Activated naive CD8-positive, alpha-beta T cell treated with anti-CD3 and anti-CD28 coated beads, Interleukin-2, amount 50 U/mL, for 16 hours (primary cell): ENCODE measurements around the gene PPP1R37.

ENCODE experiments used
- DNase-seq: peaks from one replicate; pipeline ENCODE4 v3.0.0-alpha.2; 2020; ENCODE audit warnings: low read depth, low spot score

Gene PPP1R37

DNA sequence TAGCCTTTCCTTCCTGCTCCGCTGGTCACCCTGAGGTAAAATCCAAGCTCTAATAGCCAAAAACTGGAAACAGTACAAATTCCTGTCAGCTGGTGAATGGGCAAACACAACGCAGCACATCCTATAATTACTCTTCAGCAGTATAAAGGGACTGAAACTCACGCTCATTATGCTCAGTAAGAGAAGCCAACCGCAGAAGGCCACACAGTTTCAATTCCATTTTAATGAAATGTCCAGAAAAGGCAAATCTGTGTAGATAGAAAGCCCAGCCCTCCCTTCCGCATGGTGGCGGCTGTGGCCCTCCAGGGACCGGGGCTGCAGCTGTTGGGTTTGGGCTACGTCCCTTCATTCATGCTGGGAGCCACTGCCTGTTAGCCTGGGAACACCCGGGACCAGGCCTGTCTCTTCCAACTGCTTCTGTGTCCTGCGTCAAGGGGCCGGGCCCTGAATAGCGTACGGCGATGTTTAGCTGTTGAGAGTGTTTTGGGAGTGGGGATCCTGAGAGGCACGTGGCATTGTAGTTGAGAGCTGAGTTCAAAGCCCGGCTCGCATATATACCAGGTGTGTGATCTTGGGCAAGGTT lies 44.3 kb downstream of the PPP1R37 start:
- DNase-seq, result no peak

DNA sequence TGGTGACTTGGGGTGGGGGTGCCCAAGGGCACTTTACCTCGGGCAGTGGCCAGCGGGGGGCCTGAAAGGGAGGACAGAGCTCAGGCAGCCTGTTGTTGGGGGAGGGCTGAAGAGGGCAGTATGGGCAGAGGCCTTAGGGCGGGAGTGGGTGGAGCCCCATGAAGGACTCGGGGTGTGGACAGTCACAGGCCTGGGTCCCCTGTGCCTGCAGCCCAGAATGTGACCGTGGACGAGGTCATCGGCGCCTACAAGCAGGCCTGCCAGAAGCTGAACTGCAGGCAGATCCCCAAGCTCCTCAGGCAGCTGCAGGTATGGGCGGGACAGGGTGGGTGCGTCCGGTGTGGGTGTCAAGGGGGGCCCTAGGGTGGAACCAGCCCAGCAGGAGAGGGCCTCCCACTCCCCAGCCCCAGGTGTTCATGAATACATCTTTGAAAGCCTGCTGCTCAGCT lies 45.3 kb downstream of the PPP1R37 start:
- no peak for DNase-seq

DNA sequence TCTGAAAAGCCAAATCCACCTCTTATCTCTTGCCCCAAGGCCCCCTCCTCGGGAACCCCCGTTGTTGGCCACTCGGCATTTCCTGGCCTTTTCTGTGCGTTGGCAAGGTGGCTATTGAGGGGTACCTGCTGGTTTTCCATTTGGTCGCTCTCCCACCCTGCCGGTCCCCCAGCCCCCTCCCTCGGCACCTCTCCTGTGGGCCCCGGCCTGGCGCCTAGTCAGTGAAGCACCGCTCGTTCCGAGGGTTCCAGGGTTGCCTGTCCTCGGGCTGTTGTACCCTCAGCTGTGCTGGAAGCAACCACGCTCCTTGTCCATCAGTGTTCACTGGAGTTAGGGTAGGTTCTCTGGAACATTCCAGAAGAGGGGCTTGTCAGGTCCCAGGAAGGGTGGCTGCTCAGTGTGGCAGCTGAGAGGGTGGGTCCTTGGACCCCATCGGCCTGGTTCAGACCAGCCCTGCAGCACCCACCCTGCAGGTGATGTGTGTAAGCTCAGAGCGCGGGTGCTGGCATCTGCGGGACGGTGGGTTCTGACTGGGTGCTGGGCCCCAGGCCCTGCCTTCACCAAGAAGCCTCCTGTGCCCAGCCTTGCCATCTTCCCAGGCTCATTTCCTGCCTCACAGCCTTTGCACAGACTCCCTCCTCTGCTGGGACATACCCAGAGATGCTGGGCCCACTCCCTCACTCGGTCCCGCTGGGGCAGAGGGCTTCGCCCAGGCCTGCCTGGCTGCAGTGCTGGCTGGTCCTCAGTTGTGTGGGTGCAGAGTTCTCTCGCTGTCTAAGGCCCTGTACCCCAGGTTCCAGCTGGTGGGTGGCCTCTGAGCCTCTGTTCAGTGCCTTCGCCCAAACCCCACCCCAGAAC lies 46.5 kb downstream of the PPP1R37 start:
- DNase-seq, result no peak

DNA sequence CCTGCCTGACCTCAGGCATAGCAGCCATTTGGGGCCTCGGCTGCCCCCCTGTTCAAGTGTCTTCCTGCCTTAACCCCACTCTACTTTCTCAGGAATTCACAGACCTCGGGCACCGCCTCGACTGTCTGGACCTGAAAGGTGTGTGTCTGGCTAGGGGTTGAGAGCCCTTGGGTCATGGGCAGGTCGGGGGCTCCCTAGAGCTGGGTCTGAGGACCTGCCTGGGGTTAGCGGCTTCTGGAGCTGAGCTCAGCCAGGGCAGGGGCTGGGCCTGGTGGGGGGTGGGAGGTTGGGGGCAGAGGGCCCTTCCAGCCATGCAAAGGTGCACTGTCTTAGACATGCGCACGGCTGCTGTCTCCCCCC lies 47.1 kb downstream of the PPP1R37 start:
- no peak for DNase-seq

DNA sequence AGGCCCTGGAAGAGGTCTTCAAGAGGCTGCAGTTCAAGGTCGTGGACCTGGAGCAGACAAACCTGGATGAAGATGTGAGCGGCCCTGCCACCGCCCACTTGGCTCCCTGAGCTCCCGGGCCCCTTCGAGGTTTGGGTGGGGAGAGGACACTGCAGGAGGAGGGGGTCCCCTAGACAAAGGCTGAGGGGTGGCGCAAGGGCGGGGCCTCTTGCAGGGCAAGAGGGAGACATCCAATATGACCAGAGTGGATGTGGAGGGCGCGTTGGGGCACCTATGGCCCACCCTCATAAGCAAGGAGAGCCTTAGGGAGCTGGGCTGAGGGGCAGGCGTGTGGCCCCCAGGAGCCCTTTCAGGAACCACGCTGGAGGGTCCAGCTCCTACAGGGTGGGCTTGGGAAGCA lies 47.6 kb downstream of the PPP1R37 start:
- no peak for DNase-seq

DNA sequence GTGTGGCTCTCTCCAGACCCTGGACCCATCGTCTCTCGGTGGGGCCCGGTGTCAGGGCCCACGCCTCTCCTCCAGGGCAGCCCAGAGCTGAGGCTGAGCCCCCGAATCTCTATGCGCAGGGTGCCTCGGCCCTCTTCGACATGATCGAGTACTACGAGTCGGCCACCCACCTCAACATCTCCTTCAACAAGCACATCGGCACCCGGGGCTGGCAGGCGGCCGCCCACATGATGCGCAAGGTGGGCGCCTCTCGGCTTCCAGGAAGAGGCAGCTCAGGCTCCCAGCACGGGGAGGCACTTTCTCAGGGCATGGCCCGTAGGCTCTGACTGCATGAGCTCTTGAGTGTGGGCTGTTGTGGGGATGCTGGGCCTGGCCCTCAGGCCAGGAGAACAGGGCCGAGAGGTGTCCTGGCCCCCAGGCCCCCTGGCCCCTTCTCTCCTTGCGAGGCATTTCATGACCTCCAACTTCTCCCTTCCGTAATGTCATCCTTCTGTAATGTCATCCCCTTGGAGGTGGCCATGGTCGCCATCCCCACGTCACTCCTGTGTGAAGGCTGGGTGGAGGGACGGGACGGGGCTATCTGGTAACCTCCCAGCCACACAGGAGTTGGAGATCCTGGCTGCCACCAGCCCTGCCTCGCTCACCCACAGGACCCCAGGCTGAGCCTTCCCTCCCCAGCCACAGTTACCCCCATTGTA lies 48.4 kb downstream of the PPP1R37 start:
- DNase-seq, result no peak

DNA sequence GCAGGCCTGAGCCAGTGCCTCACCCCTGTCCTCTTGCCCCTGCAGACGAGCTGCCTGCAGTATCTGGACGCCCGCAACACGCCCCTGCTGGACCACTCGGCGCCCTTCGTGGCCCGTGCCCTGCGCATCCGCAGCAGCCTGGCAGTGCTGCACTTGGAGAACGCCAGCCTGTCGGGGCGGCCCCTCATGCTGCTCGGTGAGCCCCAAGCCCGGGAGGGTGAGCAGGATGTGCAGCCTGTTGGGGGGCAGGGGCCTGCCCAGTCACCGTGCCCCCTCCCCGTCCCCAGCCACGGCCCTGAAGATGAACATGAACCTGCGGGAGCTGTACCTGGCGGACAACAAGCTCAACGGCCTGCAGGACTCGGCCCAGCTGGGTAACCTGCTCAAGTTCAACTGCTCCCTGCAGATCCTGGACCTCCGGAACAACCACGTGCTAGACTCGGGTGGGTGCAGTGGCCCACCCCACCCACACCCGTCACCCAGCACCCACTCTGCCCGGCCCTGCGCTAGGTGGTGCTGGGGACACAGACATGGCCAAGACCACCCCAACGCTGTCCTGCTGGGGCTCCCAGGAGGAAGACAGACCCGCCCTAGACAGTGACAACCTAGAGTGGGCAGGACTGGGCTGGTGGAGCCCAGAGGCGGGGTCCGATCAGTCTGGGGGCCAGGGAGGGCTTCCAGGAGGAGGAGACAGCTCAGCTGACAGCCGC lies 49.2 kb downstream of the PPP1R37 start:
- DNase-seq, result no peak

DNA sequence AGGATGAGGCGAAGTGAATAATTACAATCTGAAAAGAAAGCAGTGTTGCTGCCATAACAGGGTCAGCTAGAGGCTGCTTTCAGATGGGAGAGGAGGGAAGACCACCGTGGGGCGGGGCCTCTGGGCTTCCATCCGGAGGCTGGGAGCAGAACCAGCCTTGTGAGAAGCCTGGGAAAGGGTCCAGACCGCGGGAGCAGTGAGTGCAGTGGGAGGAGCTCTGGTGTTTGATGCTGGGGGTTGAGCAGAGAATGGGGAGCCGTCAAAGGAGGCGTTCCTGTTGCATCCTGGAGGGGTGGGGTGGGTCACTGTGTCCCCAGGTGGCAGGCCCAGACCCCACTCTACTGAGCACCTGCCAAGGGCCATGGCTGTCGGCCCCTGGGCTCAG lies 49.7 kb downstream of the PPP1R37 start:
- no peak for DNase-seq

DNA sequence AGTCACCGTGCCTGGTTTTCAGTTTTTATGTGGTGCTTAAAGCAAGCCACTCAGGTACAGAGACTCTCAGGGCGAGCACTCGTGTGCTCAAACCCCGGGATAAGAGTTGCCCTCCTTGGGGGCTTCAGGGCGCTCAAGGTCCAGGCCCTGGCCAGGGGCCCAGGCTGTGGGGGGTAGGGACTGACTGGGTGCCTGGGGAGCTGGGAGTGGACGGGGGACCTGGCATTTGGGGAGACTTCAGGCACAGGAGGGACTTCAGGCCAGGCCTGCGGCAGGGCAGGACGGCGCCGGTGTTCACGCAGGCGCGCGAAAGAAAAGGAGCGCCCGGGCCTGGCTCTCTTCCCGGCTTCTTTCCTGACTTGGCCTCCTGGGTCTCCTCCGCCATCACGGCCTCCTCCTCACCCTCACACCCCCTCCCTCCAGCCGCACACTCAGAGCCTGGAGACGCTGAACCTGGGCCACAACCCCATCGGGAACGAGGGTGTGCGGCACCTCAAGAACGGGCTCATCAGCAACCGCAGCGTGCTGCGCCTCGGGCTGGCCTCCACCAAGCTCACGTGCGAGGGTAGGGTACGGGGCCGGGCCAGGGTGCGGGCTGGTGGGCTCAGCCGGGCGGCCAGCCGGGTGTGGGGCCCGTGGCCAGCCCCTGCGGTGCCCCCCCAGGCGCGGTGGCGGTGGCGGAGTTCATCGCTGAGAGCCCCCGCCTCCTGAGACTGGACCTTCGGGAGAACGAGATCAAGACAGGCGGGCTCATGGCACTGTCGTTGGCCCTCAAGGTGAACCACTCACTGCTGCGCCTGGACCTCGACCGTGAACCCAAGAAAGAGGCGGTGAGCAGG lies 51.7 kb downstream of the PPP1R37 start:
- DNase-seq, result no peak

DNA sequence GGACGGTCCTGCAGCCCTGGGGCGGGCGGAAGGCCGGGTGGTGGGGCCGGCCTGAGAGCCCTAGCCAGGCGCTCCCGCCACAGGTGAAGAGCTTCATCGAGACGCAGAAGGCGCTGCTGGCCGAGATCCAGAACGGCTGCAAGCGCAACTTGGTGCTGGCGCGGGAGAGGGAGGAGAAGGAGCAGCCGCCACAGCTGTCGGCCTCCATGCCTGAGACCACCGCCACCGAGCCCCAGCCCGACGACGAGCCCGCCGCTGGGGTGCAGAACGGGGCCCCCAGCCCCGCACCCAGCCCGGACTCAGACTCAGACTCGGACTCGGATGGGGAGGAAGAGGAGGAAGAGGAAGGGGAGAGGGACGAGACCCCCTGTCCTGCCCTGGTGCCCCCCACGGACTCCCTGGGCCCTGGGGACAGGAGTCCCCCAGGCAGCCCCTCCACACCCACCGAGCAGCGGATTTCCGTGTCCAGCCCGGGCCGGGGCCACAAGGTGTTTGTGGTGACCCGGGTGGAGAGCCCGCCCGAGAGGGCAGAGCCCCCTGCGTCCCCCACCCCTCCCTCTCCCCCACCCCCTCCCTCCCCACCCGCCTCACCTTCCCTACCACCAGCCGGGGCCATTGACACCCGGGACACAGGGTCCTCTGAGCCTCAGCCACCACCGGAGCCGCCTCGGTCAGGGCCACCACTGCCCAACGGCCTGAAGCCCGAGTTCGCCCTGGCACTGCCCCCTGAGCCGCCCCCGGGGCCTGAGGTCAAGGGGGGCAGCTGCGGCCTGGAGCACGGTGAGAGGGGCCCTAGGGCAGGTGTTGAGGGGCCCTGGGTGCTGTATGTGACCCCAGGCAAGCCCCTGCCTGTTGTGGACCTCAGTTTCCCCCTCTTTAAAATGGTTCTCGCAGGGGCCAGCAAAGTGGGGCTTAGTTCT lies 52.6 kb downstream of the PPP1R37 start:
- DNase-seq, result no peak

DNA sequence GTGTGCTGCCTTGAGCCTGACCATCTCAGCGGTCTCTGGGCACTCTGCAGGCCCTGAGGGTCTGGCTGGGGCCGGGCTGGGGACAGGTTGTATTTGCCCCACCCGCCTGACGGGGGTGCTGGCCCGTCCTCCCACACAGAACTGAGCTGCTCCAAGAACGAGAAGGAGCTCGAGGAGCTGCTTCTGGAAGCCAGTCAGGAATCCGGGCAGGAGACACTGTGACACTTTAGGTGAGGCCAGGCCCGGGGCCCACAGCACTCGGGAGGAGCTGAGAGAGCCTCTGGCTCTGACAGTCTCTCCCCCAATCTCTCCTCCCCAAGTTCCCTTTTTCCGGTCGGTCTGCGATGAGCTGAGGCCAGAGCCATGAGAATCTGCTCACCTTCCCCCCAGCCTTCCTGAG lies 53.3 kb downstream of the PPP1R37 start:
- no peak for DNase-seq

DNA sequence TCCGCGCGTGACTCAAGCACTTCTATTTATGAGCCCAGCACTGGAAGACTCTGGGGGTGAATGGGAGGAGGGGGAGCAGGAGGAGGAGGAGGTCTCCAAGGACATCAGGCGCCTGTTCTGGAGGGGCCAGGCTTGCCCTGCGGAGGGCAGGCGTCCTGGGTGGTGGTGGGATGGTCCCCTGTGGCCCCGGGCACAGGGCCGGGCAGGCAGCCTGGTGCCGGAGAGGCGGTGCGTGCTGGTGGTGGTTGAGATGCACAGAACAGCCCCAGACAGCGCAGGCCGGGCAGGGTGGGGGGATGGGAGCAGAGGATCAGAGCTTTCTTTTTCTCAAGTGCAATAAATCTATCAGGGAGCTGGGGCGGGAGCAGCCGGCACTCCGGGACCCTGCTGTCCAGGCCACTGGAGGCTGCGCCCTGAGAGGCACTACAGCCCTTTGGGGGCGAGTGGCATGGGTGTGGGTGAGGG lies 53.8 kb downstream of the PPP1R37 start:
- DNase-seq, result no peak

DNA sequence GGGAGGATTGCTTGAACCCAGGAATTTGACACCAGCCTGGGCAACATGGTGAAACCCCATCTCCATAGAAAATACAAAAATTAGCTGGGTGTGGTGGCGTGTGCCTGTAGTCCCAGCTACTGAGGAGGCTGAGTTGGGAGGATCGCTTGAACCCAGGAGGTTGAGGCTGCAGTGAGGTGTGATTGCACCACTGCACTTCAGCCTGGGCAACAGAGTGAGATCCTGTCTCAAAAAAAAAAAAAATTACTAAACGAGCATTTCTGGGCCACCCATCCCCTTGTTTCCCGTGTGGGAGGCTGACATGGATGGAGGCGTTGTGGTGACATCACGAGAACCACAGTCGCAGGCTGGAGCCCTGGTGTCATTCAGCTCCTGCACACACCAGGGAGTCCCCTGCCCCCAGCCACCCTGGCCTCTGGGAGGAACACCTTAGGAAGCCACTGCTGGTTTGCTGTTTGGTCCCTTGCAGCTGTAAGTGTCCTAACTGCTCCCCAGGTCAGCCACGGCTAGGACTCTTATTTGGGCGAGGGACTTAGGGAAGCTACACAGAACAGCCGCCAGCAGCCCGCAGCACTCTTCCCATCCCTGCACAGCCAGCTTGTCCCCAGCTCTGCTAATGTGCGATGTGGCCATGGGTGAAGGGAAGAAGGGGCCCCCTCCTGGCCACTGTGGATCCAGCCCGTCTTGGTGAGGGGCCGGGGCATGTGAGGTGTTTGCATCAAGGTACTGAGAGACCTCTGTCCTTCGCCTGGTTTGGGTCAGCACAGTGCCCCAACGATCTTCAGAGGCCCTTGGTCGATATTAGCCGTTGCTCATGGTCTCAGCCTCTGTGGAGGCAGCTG lies 55.1 kb downstream of the PPP1R37 start:
- DNase-seq, result no peak

DNA sequence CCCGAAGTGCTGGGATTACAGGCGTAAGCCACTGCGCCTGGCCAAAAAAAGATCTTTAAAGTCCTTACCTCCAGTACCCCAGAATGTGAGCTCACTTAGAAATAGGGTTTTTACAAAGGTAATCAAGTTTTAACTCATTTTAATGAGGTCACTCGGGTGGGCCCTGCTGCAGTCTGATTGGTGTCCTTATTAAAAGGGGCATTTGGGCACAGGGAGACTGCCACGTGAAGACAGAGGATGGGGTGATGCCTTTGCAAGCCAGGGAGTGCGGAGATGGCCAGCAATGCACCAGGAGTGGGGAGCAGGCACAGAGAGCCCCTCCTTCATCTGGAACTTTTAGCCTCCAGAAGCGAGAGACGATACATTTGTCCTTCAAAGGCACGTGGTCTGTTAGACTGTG lies 56.1 kb downstream of the PPP1R37 start:
- DNase-seq, result no peak

DNA sequence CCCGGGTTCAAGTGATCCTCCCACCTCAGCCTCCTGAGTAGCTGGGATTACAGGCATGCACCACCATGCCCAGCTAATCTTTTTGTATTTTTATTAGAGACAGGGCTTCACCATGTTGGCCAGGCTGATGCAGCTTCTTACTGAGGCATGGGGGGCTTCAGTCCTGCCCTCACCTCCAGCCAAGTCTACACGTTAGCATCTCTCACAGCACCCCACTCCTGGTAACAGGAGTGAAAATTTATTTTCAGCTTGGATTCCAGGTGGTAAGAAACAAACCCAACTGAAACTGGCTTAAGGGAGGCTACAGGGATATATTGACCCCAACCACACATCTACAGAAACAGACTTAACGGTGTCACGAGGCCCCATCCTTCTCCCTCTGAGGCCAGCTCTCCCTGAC lies 57.2 kb downstream of the PPP1R37 start:
- DNase-seq, result no peak

DNA sequence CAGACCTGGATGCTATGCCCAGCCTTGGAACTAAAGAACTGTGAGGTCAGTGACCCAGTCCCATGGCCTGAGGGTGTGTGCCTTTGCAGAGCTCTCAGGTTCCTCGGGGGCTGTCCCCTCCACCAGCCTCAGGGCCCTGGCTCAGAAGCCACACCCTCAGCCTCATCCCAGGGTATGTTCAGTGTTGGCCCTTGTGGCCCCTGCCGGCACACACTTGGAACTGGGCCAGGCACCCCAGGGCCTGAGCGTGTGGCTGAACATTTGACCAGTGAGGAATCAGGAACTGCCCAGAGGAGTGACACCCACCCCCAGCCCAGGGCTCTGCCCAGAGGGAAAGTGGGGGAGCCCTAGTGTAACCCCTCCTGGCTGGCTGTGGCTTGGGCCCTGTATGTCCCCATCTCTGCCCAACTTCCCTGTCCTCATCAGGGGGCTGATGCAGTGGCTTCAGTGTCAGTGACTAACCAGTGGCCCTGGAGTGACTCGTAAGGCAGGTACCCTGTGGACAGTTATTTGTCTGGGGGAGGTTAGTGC lies 57.8 kb downstream of the PPP1R37 start:
- DNase-seq, result no peak

DNA sequence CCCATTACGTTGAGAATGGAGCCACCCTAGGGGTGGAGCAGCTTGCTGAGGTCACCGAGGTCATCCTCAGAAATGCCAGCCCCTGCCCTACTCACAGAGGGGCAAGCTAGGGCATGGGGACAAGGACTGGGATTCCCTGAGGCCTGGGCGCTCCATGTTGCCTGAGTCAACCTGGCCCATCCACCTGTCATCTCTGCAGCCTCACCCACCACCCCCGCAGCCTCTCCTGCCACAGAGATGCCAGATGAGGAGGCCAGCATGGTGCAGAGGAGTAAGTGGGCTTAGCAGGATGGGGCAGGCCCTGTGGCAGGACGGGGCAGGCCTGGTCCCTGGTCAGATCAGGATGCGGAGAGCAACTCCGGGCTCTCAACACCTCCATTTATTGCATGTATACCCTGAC lies 58.3 kb downstream of the PPP1R37 start:
- DNase-seq, result no peak

DNA sequence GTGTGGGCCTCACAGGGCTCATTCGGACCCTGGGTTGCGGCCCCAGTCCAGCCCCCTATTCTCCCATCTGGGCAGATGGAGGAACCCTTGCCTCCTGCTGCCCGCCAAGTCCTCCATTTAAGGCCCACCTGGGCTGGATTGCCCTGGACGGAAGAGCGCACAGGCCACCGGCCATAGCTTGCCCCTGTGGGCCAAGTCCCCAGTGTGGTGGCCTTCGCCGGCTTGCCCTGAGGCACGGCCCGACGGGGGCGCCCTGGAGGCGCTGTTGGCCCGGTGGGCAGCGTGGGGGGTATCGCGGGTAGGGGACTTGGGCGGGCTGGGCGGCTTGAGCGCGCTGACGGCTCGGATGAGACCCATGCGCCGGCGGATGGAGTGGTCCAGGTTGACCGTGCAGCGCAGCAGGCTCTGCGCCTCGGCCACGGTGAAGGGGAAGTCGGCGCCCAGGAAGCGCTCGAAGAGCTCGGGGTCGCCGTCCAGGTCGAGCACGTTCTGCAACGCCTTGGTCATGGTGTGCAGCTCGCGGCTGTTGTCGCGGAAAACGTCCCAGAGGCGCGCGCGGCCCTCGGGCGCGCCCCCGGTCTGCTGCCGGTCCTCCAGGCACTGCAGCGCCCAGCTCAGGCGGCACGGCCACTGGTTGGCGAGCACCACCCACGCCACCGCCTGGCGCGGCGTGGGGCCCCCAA lies 59.0 kb downstream of the PPP1R37 start:
- no peak for DNase-seq
